Hematopoietic multipotent progenitor cell treated with erythropoietin and hydrocortisone succinate and interleukin-3 and kit ligand, for 4 days (in vitro differentiated cells): Measurements from ENCODE around the gene CBX8.
A peak's percentile ranks its signal among the peaks of the same experiment; 100 is the strongest.

Experiments used
- DNase-seq: peaks from one replicate; pipeline ENCODE4 v3.0.0-alpha.2; 2015

The CBX8 gene

DNA sequence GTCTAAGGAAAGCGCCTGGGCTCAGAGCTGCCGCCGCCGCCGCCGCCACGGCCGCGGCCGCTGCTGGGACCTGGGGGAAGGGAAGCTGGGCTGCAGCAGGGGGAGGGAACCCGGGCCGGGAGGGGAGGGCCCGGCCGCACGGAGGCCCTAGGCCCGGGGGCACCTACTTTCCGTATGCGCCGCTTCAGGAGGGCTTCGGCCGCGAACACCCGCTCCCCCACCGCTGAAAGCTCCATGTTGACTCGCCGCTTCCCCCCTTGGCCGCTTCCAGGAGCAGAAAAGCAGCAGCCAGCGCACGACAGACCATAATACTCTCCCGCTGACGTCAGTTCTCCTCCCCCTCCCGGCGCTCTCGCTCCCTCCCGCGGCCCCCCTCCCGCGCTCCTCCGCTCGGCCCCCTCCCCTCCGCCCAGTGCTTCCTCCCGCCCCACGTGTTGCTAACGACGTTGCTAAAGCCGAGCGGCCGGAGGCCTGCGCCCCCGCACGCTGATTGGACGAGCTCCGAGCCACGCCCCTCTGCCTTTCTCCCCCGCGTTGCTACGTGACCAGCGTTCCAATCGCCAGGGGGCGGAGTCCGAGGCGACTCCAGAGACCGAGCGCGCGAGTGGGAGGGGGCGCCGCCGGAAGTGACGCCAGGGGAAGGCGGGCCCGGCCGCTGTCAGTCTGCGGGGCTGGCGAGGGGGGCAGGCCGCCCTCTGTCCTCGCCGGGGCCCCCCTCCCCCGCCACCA, at the start of gene CBX8:
CBX8 (minus strand) TSS at position 315 of the 729 bp plus-strand sequence; CDS start at position 236, 79 bp downstream.
- peak; percentile 100 for DNase-seq

DNA sequence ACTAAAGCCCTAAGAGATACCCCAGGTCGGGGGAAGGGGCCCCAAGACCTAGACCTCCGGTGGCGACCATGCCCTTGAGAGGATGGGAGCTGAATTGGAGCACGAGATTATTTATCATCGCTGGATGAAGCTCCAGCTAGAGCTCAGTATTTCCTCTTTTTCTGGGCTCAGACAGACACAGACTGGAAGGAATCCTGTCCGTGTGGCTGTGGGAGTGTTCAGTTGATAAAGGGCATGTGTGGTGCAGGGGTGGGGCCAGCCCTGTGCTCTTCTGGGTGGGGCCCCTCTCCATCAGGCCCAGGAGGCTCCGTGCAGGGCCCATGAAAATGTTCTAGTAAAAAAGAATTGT, 48.7 kb upstream of the CBX8 start:
- peak; percentile 90 for DNase-seq

DNA sequence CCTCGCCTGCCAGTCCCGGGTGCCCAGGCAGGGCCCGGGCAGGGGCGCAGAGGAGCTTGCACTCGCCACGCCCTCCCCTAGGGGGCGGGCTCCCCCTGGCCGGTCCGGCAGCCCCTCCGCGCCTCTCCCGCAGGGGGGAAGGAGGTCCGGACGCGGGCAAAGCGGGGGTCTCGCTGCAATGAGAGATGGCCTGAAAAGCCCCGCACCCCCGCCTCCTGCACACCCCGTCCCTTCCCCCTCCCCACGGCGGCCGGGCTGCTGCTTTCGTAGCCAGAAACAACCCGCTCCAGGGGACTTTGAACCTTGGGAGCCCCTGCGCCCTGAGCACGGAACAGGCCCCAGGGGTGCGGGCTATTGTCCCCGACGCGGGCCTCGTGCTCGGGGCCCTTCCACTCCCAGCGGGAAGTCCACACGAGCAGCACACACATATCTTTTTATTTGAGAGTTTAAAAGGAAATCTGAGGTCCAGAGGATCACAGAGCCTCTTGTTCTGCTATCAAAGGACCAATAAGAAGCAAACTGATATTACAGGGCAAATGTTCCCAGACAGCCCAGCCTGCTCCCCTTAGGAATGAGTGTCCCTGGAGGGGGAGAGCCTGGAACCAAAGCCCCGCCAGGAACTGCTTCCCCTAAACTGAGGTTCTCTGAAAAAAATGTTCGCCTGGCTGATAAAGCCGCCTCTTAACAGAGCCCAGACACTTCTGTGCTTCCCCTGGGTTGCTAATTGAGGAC, 48.2 kb upstream of the CBX8 start:
- peak; percentile 69 for DNase-seq

DNA sequence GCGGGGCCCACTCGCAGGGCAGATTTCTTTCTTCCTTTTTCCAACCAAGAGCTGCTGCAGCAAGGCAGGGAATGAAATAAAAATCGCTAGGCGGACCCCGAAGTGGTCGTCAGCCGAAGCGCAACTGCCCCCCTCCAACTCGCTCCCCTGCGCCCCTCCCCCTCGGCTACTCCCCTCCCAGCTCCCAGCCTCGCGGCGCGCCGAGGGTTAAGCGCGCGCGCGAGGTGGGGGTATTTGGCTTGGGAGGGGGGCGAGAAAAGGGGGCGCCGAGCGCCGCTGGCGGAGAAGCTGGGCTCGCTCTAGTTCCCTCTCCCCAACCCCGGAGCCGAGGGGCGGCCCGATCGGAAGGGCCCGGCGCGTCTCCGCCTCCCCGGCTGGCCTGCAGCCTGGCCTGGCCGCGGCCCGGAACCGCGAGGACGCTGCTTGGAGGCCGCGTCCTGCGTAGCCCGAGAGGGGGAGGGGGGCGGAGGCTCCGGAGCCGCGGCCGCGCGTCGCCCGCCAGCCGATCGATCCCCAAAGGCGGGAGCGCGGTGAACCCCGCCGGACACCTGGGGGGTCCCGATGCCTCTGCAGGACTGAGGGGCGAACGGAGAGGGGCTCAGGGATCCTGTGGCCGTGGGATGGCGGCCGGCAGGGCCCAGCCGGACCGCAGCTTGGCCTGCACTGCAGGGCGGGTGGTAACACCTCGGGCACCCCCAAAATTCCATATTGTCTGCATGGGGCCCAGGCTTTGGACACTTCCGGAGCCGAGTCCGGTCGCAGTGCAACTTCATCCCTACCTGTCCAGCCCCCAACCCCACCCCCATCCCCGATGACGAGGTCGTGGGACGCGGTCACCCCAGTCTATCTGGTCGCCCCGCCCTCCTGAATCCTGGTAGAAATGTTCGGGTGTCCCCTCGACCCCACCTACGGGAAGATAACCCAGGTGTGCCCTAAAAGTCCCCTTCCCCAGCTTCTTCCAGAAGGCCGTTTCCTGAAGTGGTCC, 47.2 kb upstream of the CBX8 start:
- DNase-seq = no peak

DNA sequence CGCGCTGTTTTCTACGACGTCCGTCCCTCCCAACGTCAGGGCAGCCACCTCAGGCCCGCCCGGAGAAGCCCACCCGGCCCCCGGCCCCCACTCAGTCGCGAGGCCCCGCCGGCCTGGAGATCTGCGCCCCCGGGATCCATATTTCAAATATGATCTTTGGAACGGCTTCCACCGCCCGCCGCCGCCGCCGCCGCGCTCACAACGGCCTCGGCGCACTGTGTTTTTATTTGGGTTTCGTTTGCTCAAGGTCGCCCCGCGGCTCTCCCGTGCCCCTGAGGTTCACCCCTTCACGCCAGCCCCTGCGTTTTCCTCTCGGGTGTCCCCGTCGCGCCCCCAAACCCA, 46.6 kb upstream of the CBX8 start:
- no peak for DNase-seq

DNA sequence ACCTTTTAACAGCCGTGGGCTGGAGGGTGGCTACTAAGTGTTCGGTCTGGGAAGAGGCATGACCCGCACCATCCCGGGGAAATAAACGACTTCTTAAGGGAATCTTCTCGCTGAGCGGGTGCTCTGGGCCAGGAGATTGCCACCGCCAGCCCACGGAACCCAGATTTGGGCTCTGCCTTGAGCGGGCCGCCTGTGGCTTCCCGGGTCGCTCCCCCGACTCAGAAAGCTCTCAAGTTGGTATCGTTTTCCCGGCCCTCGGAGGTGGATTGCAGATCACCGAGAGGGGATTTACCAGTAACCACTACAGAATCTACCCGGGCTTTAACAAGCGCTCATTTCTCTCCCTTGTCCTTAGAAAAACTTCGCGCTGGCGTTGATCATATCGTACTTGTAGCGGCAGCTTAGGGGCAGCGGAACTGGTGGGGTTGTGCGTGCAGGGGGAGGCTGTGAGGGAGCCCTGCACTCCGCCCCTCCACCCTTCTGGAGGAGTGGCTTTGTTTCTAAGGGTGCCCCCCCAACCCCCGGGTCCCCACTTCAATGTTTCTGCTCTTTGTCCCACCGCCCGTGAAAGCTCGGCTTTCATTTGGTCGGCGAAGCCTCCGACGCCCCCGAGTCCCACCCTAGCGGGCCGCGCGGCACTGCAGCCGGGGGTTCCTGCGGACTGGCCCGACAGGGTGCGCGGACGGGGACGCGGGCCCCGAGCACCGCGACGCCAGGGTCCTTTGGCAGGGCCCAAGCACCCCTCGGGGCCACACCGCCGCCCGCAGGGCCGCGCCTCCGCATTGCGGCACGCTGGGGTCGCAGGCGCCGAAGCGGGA, 46.0 kb upstream of the CBX8 start:
- peak; percentile 66 for DNase-seq

DNA sequence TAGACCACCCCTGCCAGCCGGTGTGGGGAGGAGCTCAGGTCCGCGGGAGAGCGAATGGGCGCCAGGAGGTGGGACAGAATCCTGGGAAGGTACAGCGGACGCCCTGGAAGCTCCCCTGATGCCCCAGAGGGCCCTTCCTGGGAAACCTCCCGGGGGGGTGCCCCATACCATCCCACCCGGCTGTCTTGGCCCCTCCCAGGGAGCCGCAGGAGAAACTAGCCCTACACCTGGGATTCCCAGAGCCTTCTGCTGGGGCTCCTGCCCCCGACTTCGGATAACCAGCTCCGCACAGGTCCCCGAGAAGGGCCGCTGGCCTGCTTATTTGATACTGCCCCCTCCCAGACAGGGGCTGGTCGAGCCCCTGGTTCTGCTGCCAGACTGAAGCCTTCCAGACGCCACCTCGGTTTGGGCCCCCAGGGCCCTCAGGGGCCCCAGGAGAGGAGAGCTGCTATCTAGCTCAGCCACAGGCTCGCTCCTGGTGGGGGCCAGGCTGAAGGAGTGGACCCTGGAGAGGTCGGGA, 45.3 kb upstream of the CBX8 start:
- DNase-seq = no peak

DNA sequence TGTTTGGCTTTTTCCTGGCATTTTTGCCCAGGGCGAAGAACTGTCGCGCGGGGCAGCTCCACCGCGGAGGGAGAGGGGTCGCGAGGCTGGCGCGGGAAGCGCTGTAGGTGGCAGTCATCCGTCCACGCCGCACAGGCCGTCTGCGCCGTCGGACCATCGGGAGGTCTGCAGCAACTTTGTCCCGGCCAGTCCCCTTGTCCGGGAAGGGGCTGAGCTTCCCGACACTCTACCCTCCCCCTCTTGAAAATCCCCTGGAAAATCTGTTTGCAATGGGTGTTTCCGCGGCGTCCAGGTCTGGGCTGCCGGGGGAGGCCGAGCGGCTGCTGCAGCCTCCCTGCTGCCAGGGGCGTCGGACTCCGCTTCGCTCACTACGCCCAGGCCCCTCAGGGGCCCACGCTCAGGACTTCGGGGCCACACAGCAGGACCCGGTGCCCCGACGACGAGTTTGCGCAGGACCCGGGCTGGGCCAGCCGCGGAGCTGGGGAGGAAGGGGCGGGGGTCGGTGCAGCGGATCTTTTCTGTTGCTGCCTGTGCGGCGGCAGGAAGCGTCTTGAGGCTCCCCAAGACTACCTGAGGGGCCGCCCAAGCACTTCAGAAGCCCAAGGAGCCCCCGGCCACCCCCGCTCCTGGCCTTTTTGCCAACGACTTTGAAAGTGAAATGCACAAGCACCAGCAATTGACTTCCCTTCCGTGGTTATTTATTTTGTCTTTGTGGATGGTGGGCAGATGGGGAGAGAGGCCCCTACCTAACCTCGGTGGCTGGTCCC, 44.7 kb upstream of the CBX8 start:
- DNase-seq = no peak

DNA sequence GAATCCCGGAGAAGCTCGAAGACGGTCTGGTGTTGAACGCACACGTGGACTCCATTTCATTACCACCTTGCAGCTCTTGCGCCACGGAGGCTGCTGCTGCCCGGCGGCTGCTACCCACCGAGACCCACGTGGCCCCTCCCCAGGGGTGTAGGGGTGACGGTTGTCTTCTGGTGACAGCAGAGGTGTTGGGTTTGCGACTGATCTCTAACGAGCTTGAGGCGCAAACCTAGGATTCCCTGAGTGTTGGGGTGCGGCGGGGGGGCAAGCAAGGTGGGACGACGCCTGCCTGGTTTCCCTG, 44.1 kb upstream of the CBX8 start:
- no peak for DNase-seq

DNA sequence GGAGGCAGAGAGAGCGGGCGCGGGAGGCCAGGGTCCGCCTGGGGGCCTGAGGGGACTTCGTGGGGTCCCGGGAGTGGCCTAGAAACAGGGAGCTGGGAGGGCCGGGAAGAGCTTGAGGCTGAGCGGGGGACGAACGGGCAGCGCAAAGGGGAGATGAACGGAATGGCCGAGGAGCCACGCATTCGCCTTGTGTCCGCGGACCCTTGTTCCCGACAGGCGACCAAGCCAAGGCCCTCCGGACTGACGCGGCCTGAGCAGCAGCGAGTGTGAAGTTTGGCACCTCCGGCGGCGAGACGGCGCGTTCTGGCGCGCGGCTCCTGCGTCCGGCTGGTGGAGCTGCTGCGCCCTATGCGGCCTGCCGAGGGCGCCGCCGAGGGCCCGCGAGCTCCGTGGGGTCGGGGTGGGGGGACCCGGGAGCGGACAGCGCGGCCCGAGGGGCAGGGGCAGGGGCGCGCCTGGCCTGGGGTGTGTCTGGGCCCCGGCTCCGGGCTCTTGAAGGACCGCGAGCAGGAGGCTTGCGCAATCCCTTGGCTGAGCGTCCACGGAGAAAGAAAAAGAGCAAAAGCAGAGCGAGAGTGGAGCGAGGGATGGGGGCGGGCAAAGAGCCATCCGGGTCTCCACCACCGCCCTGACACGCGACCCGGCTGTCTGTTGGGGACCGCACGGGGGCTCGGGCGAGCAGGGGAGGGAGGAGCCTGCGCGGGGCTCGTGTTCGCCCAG, 43.6 kb upstream of the CBX8 start:
- peak; percentile 62 for DNase-seq

DNA sequence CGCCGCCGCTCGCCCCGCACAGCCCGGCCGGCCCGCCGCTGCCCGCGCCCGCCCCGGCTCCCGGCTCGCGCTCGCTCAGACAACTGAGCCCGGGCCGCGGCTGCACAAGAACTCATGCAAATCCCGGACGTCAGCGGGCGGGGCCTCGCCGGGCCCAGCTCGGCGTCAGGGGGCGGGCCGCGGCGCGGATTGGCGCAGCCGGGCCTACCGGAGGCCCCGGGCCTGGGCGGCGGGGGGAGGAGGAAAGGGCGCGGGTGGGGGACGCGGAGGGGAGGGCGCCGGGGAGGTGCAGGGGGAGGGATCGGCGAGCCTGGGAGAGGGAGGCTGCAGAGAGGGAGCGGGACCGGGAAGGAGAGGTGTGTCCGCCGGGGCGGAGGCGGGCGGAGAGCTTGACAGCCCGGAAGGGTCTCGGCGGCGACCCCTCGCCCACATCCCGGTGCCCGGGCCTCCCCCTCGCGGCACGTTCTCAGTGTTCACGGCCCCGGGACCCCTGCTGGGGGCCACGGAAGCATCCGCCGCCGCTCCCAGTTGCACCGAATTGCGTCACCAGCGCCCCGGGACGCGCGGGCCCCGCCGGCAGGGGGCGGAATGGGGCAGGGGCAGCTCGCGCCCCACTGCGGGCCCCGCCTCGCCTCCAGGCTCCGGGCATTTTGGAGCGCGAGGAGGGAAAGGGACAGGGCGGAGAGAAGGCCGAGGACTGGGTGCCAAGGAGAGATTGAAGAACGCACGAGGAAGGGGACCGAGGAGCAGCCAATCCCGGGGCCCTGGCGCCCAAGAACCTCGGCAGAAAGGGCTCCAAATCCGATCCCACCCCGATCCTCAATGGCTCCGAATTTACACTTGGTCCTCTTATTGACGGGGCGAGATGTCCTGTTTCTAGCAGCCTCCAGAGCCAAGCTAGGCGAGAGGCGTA, 42.7 kb upstream of the CBX8 start, which contains the start of gene CBX4:
CBX4 (minus strand) TSS at position 85 of the 913 bp plus-strand sequence. CDS start 189 bp downstream, outside the sequence.
- peak; percentile 97 for DNase-seq

DNA sequence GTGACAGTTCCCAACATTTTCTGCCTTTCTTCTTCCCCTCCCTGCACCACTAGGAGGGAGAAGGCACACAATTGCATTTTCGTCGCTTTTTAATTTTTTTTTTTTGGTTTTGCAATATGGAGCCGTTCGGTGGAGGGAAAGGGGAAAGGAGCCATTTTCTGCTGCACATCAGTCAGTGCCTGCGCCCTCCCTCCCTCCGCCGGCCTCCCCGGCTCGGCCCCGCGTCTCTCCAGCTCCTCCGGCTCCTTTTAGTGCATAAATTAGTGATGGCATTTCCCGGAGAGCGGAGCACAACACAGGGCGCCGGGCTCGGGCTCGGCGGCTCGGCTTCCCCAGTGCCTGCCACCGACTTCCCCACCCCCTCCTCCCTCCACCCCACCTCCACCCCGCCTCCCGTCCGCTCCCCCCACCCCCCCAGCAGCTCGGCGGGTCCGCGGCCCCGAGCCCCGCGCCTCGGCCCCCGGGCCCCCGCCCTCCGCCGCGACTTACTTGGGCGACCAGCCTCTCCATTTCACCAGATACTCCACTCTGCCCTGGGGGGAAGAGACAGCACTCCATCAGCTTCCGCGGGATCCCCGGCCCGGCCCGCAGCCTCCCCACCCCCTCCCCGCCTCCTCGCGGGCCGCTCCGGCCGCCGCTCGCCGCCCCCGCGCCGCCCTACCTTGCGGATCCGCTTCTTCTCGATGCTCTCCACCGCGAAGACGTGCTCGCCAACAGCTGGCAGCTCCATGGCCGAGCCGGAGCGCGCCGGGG, 41.8 kb upstream of the CBX8 start:
- DNase-seq = peak; percentile 74

DNA sequence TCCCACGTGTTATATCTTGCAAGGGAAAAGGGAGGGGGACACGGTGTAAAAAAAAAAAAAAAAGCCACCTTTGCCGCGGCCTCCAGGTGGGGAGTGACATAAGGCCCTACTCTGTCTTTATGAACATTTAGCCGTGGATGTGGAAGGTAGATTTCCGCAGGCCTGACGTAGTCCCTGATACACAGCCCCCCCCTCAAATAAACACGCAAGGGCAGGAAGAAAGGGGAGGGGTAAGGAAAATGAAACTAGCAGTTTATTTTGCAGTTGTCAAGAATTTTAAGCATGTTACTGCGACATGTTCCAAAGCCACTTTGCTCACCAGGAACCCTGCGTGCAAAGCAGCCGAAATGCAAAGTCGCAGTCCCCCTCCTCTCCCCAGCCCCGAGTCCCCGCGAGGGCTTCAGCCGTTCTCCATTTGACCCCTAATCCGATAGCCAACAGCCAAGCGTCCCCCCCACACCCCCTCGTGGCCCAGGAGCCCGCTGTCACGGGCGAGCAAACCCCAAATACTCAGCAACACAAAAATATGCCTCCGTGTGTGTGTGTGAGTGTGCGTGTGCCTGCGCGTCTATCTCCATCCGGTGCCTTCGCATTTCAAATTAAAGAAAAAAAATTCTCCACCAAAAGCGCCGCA, 41.1 kb upstream of the CBX8 start:
- DNase-seq = no peak

DNA sequence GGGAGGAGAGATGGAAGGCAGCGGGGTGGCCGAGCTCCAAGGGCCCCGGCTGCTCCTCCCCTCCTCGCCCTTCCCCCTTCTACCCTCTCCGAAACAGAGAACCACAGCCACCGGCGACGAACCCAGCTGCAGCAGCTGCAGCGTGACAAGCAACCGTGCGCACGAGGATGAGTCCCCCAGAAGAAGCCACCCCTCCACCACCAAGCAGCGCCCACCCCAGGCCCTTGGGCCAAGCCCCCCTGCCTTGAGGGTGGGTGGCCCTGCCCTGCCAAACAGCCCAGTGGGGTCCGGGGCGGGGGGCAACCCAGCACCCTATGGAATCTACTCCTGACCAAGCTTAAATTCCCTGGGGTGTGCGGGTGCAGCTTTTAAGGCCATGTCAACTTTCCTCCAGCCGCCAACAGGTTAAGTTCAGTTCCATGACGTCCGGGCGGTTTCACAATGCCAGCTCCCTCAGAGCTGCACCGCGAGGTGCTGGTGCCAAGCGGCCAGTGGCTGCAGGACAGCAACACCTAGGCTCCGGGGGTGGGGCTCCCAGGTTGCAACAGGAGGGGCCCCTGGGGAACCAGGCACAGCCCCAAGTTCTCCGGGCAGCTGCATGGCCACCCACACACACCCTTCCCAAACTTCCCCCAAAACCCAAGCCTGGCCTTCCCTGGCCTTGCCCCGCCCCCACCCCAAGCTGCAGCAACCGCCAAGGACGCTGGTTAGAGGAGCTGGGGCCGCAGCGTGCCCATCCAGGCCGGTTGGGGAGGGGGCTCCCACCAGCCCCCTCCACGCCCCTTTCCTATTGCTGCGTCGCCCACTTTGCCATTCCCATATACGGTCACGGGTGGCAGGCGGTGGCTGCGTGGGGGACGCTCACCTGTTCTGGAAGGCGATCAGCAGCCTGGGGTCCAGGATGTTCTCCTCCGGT, 40.4 kb upstream of the CBX8 start:
- peak; percentile 90 for DNase-seq

DNA sequence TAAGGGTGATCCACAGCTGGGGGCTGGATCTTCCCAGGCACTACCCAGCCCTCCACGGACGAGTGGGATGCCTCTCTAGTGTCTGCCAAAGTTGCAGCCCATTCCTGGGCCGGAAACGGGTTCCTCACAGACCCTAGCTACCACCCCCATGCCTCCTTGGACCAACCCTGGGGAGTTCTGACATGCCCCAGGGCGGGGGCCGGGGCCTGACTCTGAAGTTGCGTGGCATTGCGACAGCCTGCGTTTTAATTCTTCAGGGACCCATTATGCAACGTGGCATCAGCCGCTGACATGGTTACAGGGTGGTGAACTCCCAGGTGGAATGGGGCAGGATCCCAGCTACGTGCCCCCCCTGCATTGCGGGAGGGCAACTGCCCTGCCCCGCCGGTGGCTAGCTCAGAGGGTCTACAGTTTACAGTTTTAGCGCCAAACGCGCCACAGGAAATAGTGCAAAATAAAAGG, 39.7 kb upstream of the CBX8 start:
- DNase-seq = no peak

DNA sequence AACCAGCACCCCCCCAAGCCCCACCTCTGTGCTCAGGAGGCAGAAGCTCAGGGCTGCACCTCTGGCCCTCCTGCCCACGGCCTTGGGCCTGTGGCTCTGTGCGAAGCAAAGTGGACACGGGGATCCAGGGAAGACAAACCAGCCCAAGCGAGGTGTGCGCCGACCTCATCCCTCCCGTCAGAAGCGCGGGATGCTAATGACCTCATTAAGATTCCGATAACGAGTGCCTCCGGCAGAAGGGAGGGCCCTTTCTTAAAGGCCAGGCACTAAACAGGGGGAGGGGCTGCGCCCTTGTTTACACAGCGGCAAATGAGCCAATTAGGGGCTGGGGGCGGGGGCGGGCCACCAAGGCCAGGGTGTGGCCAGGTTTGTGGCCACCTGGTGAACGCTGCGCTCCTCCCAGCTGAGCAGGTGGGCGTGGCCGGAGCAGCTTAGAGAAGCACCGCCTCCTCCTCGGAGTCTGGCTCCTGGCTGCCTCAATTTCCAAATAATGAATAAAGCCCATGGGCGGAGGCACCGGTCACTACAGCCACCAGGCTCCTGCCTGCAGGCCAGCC, 39.2 kb upstream of the CBX8 start:
- DNase-seq = no peak

DNA sequence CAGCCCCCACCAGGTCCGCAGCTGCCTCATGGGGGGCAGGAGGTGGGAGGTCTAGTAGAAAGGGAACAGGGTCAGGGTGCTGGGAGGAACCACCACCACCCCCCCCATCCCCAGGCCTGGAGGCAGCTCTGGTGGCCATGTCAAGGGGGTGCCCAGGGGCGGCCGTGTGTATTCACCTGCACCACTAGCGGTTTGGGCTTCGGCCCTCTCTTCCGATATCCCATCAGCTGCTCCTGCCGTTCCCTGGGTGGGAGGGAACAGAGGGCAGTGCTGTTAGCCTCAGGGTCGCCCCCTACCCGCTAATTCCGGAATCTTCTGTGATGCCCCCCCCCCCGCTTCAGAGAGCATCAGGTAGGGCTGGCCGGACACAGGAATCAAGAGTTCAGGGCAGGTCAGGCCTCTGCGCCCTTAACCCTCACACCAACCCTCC, 38.6 kb upstream of the CBX8 start:
- no peak for DNase-seq
